Karpas-422 (cell line): Measurements from ENCODE around the gene INAVA. TPM values are rescaled to one million over a fixed set of nuclear protein-coding genes. Genes with fewer than 3 reads are reported as not detected.
"Not testable (repeated sequence)": the region's sequence is repeated elsewhere in the genome, so short reads cannot be mapped to it uniquely, and the experiment has no call there.

Source experiments
- DNase-seq: peaks from one replicate; pipeline ENCODE4 v3.0.0-alpha.2; 2015
- H2AFZ ChIP-seq: fragments of 200-600 bp; sonication (generic); 2 replicates; pipeline ENCODE4 v1.6.1; 2014; ENCODE audit warnings: antibody characterized with exemption, low read length, mixed read lengths
- H3K27ac ChIP-seq: fragments of 200-600 bp; sonication (generic); 2 replicates; pipeline ENCODE4 v1.5.1; 2014; ENCODE audit warnings: mild to moderate bottlenecking, low read length, moderate library complexity
- H3K27me3 ChIP-seq: fragments of 200-600 bp; sonication (generic); 2 replicates; pipeline ENCODE4 v1.6.1; 2014; ENCODE audit warnings: low read length, mixed read lengths
- H3K36me3 ChIP-seq: fragments of 200-600 bp; sonication (generic); 2 replicates; pipeline ENCODE4 v1.6.1; 2014; ENCODE audit warnings: low read length, mixed read lengths; ENCODE audit not compliant: insufficient read depth
- H3K4me1 ChIP-seq: fragments of 200-600 bp; sonication (generic); 2 replicates; pipeline ENCODE4 v1.6.1; 2014; ENCODE audit warnings: mild to moderate bottlenecking, low read length, mixed read lengths
- H3K4me2 ChIP-seq: fragments of 200-600 bp; sonication (generic); 2 replicates; pipeline ENCODE4 v1.6.1; 2014; ENCODE audit warnings: low read length, low read depth, mild to moderate bottlenecking; ENCODE audit not compliant: poor library complexity, severe bottlenecking
- H3K4me3 ChIP-seq: fragments of 200-600 bp; sonication (generic); 2 replicates; pipeline ENCODE4 v1.5.1; 2014; ENCODE audit warnings: mild to moderate bottlenecking, antibody characterized with exemption, low read length, mixed read lengths
- H3K79me2 ChIP-seq: fragments of 200-600 bp; sonication (generic); 2 replicates; pipeline ENCODE4 v1.6.1; 2014; ENCODE audit warnings: mild to moderate bottlenecking, low read length, mixed read lengths
- H3K9ac ChIP-seq: fragments of 200-600 bp; sonication (generic); 2 replicates; pipeline ENCODE4 v1.6.0; 2014; ENCODE audit warnings: low read length
- H3K9me2 ChIP-seq: fragments of 200-600 bp; sonication (generic), shearing (Covaris generic); replicated peaks from 2 replicates; pipeline ENCODE4 v1.6.0; 2014; ENCODE audit warnings: mild to moderate bottlenecking, low read length, moderate library complexity; ENCODE audit not compliant: insufficient read depth
- H3K9me3 ChIP-seq: fragments of 300-700, 200-600 bp; sonication (generic); 2 replicates; pipeline ENCODE4 v1.6.1; 2014; ENCODE audit warnings: low read length, mixed read lengths
- H4K20me1 ChIP-seq: fragments of 200-600 bp; sonication (generic); 2 replicates; pipeline ENCODE4 v1.6.1; 2014; ENCODE audit warnings: mild to moderate bottlenecking, antibody characterized with exemption, low read length, low read depth; ENCODE audit not compliant: insufficient read depth
- total RNA-seq: library from RNA; depleted of rRNA; stranded (reverse); fragments of >200 nt; shearing (Covaris generic); gene quantifications from 2 replicates; pipeline ENCODE4 v1.2.3, GENCODE V29; 2014; ENCODE audit warnings: low replicate concordance

Gene INAVA
- total RNA-seq, 1 experiment from 2014 or later, result not detected

GRCh38 chr1:200911361-200911760 lies 16.7 kb downstream of the INAVA start:
- DNase-seq, result no peak
- H3K4me3 ChIP-seq, result no peak overlapping the region
- no peak overlapping the region for H3K9ac ChIP-seq
- no peak overlapping the region for H3K27ac ChIP-seq
- no peak overlapping the region for H3K4me2 ChIP-seq
- no peaks in the 10 kb centered on the region for H3K36me3 ChIP-seq
- H3K4me1 ChIP-seq, result peaks cover 8% of the 10 kb centered on the region
- no peaks in the 10 kb centered on the region for H4K20me1 ChIP-seq
- no peaks in the 10 kb centered on the region for H3K79me2 ChIP-seq
- H3K9me3 ChIP-seq, result no peaks in the 10 kb centered on the region
- H3K27me3 ChIP-seq, result no peaks in the 10 kb centered on the region
- no peaks in the 10 kb centered on the region for H3K9me2 ChIP-seq
- H2AFZ ChIP-seq, result no peak overlapping the region

- not testable (repeated sequence) for H3K27ac ChIP-seq, H3K79me2 ChIP-seq, H3K27me3 ChIP-seq, DNase-seq, H2AFZ ChIP-seq, H3K4me3 ChIP-seq, H3K9me2 ChIP-seq, H3K9ac ChIP-seq, H4K20me1 ChIP-seq, H3K9me3 ChIP-seq, H3K4me2 ChIP-seq, H3K4me1 ChIP-seq, H3K36me3 ChIP-seq
Observed at GRCh38 chr1:200911936-200912335, 17.2 kb downstream of the INAVA start.

GRCh38 chr1:200912737-200913407 lies 18.2 kb downstream of the INAVA start:
- DNase-seq, result no peak
- H2AFZ ChIP-seq, result no peak overlapping the region
- no peak overlapping the region for H3K9ac ChIP-seq

GRCh38 chr1:200916152-200916551 lies 21.5 kb downstream of the INAVA start:
- DNase-seq, result no peak

More at GRCh38 chr1:200912737-200913407, 18.2 kb downstream of the INAVA start:
- Histone ChIP-seq H3K9me3 (no peaks in the 10 kb centered on the region), H3K36me3 (no peaks in the 10 kb centered on the region), H3K27me3 (no peaks in the 10 kb centered on the region), H3K4me2 (no peak overlapping the region), H3K27ac (no peak overlapping the region), H3K79me2 (no peaks in the 10 kb centered on the region), H3K4me1 (peaks cover 8% of the 10 kb centered on the region), H4K20me1 (no peaks in the 10 kb centered on the region), H3K4me3 (no peak overlapping the region), H3K9me2 (no peaks in the 10 kb centered on the region)

GRCh38 chr1:200916681-200917080 lies 22.0 kb downstream of the INAVA start:
- Histone ChIP-seq H3K4me3 (no peak overlapping the region), H3K27me3 (no peaks in the 10 kb centered on the region), H3K36me3 (no peaks in the 10 kb centered on the region), H4K20me1 (no peaks in the 10 kb centered on the region), H2AFZ (no peak overlapping the region), H3K27ac (no peak overlapping the region), H3K9me3 (no peaks in the 10 kb centered on the region), H3K79me2 (no peaks in the 10 kb centered on the region), H3K9ac (no peak overlapping the region), H3K9me2 (no peaks in the 10 kb centered on the region), H3K4me1 (no peaks in the 10 kb centered on the region), H3K4me2 (no peak overlapping the region)
- no peak for DNase-seq

More at GRCh38 chr1:200916152-200916551, 21.5 kb downstream of the INAVA start:
- no peak overlapping the region for H3K27ac ChIP-seq
- H3K9ac ChIP-seq, result no peak overlapping the region
- H3K4me2 ChIP-seq, result no peak overlapping the region
- H3K9me2 ChIP-seq, result no peaks in the 10 kb centered on the region
- no peaks in the 10 kb centered on the region for H3K4me1 ChIP-seq
- no peaks in the 10 kb centered on the region for H3K9me3 ChIP-seq
- H3K79me2 ChIP-seq, result no peaks in the 10 kb centered on the region
- no peak overlapping the region for H3K4me3 ChIP-seq
- no peaks in the 10 kb centered on the region for H3K36me3 ChIP-seq
- H2AFZ ChIP-seq, result no peak overlapping the region
- no peaks in the 10 kb centered on the region for H4K20me1 ChIP-seq
- H3K27me3 ChIP-seq, result no peaks in the 10 kb centered on the region

GRCh38 chr1:200917291-200917817 lies 22.7 kb downstream of the INAVA start:
- no peak overlapping the region for H3K4me3 ChIP-seq
- H3K9me3 ChIP-seq, result no peaks in the 10 kb centered on the region
- H3K9ac ChIP-seq, result no peak overlapping the region
- no peaks in the 10 kb centered on the region for H3K4me1 ChIP-seq
- H2AFZ ChIP-seq, result no peak overlapping the region
- no peaks in the 10 kb centered on the region for H3K36me3 ChIP-seq
- no peaks in the 10 kb centered on the region for H3K27me3 ChIP-seq
- DNase-seq, result no peak
- H3K27ac ChIP-seq, result no peak overlapping the region
- H4K20me1 ChIP-seq, result no peaks in the 10 kb centered on the region
- H3K79me2 ChIP-seq, result no peaks in the 10 kb centered on the region
- no peaks in the 10 kb centered on the region for H3K9me2 ChIP-seq
- H3K4me2 ChIP-seq, result no peak overlapping the region

- Histone ChIP-seq H3K9me2 (no peaks in the 10 kb centered on the region), H3K36me3 (no peaks in the 10 kb centered on the region), H4K20me1 (no peaks in the 10 kb centered on the region), H3K27ac (no peak overlapping the region), H3K27me3 (no peaks in the 10 kb centered on the region), H3K9me3 (no peaks in the 10 kb centered on the region), H3K4me1 (no peaks in the 10 kb centered on the region), H3K4me2 (no peak overlapping the region), H3K79me2 (no peaks in the 10 kb centered on the region), H3K9ac (no peak overlapping the region), H3K4me3 (no peak overlapping the region), H2AFZ (no peak overlapping the region)
- no peak for DNase-seq
Observed at GRCh38 chr1:200918006-200918405, 23.3 kb downstream of the INAVA start.

GRCh38 chr1:200919386-200919785 lies 24.7 kb downstream of the INAVA start:
- Histone ChIP-seq H4K20me1 (no peaks in the 10 kb centered on the region), H3K9ac (no peak overlapping the region), H3K4me3 (no peak overlapping the region), H3K27ac (no peak overlapping the region), H3K27me3 (no peaks in the 10 kb centered on the region), H3K9me2 (no peaks in the 10 kb centered on the region), H3K9me3 (no peaks in the 10 kb centered on the region), H3K79me2 (no peaks in the 10 kb centered on the region), H3K4me1 (no peaks in the 10 kb centered on the region), H3K4me2 (no peak overlapping the region), H2AFZ (no peak overlapping the region), H3K36me3 (no peaks in the 10 kb centered on the region)
- DNase-seq, result no peak
